PFSK-1 (cell line): ENCODE measurements around the gene CAMSAP1.

ENCODE experiments used
- FOXP2 ChIP-seq: optimal IDR thresholded peaks from 2 replicates; pipeline ENCODE3; 2011; ENCODE audit warnings: borderline replicate concordance, control low read depth, inconsistent platforms; ENCODE audit not compliant: insufficient read depth; ENCODE audit errors: extremely low read length, extremely low read depth
- POLR2AphosphoS5 ChIP-seq: IDR thresholded peaks from 2 replicates; pipeline ENCODE4 v1.6.1; 2012; ENCODE audit warnings: low read depth, mild to moderate bottlenecking, control low read depth, low read length, moderate library complexity
- SIN3A ChIP-seq: IDR thresholded peaks from 2 replicates; pipeline ENCODE4 v1.6.1; 2012; ENCODE audit warnings: mild to moderate bottlenecking, low read length, moderate library complexity, borderline replicate concordance; ENCODE audit not compliant: insufficient read depth
- TAF1 ChIP-seq: IDR thresholded peaks from 2 replicates; pipeline ENCODE4 v1.6.1; 2012; ENCODE audit warnings: low read length, control low read depth, borderline replicate concordance; ENCODE audit not compliant: insufficient read depth
- TF ChIP-seq, protein P1 (sequence below), 2 experiments: IDR thresholded peaks; 2 replicates each; pipeline versions ENCODE4 v1.6.1 to v1.8.0; 2011 to 2012; ENCODE audit warnings: low read depth in 2 of 2, low read length in 2 of 2, control low read depth in 1 of 2, inconsistent platforms in 1 of 2, mild to moderate bottlenecking in 1 of 2, moderate library complexity in 1 of 2; ENCODE audit not compliant: insufficient read depth in 1 of 2

DNA sequence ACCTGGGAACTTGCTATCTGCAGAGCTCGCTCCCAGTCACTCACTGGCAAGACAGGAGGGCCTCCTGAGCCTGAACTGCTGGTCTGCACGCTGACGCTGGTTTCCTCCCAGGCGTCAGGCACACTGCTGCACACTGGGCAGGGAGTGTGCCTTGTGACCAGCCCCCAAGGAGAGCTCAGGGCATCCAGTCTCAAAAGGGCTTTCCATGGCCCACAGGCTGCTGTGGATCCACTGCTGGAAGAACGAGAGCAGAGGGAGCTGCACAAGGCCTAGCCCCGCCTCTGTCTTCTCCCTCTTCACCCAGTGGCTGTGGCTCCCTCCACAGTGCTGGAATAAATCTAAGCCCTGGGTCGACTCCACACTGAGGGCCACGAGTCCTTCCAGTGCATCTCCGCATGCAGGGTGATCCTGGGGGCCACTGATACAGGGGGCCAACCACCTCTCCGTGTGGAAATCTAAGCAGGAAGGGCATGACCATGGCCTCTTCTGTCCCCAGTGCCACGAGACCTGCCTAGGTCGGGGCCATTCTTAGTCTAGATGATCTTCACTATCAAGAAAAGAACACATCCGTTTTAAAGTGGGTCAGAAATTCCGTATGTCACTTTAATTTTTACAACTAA lies 93.6 kb downstream of the CAMSAP1 start:
- TF ChIP-seq POLR2AphosphoS5 (no peak), SIN3A (no peak), TAF1 (no peak), FOXP2 (no peak)
- TF ChIP-seq, protein P1, sequence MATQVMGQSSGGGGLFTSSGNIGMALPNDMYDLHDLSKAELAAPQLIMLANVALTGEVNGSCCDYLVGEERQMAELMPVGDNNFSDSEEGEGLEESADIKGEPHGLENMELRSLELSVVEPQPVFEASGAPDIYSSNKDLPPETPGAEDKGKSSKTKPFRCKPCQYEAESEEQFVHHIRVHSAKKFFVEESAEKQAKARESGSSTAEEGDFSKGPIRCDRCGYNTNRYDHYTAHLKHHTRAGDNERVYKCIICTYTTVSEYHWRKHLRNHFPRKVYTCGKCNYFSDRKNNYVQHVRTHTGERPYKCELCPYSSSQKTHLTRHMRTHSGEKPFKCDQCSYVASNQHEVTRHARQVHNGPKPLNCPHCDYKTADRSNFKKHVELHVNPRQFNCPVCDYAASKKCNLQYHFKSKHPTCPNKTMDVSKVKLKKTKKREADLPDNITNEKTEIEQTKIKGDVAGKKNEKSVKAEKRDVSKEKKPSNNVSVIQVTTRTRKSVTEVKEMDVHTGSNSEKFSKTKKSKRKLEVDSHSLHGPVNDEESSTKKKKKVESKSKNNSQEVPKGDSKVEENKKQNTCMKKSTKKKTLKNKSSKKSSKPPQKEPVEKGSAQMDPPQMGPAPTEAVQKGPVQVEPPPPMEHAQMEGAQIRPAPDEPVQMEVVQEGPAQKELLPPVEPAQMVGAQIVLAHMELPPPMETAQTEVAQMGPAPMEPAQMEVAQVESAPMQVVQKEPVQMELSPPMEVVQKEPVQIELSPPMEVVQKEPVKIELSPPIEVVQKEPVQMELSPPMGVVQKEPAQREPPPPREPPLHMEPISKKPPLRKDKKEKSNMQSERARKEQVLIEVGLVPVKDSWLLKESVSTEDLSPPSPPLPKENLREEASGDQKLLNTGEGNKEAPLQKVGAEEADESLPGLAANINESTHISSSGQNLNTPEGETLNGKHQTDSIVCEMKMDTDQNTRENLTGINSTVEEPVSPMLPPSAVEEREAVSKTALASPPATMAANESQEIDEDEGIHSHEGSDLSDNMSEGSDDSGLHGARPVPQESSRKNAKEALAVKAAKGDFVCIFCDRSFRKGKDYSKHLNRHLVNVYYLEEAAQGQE (IDR thresholded peaks at IDR 0.05; ENCODE audit: insufficient read depth in 1 of 2, low read depth in 2 of 2, low read length in 2 of 2) = no peak
